ENCODE data around the gene EXOC2.

The EXOC2 gene

DNA sequence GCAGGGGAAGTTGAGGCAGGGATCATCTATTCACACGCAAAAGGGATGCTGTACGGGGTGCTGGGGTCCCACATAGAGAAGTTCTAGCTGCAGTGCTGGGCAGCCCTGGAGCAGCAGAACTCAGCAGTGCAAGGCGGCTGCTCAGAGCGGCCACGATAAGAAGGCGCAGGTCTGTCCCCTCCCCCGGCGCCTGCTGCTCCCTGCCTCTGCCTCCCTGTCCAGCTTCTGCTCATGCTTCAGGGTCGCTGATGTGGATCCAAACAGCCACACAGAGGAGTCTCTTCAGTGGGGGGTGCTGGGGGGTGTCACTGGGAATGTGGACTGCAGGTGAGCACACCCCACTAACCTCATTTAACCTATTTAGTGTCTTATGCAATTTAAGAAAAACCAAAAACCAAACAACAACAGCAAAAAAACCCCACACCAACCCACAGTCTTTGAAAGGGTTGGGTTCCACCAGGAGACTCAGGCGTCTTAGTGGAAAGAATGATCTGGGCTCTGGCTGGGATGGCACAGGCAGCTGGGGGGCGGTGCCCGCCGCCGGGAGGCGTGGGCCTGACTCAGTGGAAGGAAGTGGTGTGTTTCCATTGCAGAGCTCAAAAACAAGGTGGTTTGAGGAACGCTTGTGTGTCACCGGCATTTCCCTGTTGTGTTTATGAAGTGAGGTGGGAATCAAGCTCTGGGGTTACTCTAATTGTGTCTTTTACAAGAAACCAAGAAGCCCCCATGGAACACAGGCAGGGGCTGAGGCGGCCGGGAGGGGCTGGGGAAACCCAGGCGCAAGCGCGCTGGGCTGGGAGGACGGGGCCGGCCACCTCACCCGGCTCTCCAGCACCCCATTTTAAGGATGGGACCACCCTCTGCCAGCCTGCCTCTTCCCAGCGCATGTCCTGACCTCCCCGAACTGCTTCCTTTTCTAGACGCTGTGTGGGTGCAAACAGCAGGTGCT is 246.2 kb downstream of the EXOC2 start:
- peak; percentile 73 to 80 for DNase-seq (ENCODE audit: low read depth in 2 of 2)

DNA sequence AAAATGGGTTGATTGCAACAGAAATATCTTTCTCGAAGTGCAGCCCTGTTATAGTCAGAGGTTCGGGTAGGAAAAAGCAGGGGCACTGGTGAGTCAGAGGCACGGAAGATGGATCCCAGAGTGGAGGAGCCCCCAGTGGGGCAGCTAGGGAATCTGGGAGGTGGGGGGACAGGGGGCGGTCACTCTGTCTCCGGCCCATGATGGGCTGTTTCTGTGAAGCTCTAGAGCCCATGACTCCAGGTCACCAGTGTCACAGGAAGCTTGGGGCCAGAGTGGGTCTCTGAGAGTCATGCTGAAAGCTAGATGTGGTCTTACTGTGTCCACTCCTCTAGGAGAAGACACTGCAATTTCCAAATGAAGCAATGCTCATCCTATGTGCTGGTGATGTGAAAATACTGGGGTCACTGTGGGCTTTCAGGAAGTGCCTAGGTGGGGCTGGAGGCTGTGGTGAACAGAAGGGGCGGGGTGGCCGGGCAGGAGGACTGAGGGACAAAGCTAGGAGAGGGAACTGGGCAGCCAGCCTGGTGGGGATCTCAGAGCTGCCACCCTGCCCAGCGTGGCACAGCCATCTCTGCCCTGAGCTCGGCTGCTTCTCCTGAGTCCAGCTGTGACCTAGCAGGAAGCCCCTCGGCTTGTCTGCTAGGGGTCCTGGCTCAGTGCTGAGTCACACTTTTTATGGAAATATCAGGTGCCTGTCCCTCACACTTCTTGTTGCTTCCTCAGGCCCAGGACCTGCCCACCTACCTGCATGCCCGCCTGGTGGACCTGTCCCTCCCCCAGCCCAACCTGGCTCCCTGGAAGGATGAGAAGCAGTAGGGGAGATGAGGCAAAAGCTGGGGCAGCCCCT is 247.1 kb downstream of the EXOC2 start:
- no peak for DNase-seq (ENCODE audit: low read depth in 2 of 2)

- DNase-seq (ENCODE audit: low read depth in 2 of 2) = no peak
Measured at GRCh38 chr6:444653-445275, 248.2 kb downstream of the EXOC2 start.

DNA sequence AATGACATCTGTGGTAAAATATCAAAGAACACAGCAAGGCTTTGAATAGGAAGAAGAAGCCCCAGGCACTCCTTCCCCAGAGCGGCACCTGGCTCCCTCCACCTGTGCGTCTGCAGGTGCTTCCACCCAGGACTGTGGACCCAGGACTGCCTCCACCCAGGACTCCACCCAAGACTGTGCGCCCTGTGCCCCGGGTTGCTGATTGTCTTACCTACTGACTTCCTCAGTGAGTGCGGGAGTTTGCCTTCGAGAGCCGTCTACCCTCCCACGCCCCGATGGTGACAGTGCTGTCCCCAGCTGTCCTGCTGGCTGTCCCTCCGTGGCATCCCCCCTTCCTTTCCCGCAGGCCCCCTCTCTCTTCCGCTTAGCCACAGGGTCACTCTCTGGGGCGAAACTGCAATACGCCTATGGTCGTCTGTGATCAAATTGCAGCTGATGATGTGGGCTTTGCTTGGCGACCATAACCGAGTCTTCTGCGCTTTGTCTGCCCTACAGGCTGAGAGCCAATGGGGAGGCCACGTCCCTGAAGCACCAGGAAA is 249.2 kb downstream of the EXOC2 start:
- DNase-seq (ENCODE audit: low read depth in 2 of 2) = no peak

DNA sequence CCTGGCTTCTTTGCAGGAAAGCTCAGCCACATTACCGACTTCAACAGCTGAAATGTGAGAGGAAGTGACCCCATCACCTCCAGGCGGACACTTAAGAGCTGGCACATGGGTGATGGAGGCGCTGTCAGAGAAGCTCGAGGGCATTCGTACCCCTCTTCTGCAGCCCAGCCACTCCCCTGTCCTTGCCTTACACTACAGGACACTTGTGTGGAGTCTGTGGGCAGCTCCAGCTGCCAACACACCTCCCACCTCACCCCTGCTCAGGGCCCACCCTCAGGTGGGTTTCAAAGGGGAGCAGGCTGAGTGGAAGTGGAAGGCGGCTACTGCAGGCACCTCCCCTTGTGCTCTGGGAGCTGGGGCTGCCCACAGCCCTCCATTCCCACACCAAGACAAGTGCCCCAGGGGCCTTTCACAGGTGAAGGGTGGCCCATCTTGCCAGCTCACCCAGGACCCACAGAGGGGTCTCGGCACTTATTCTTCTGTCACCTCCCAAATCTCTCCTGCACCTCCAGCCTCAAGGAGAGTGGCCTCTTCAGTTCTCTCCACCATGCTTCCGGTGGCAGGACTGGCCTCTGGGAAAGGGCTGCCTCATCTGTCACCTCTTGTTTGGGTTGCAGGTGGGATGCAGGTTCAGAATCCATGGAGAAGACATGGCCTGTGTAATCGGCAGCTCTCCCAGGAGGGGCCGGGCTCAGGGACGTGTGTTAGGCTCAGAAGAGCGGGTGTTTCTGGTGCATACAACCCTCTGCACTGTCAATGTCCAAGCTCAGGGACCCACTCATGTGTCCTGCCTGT is 251.6 kb downstream of the EXOC2 start:
- DNase-seq (ENCODE audit: low read depth in 2 of 2) = no peak

- no peak for DNase-seq (ENCODE audit: low read depth in 2 of 2)
Measured at GRCh38 chr6:439641-440167, 253.2 kb downstream of the EXOC2 start.

- DNase-seq (ENCODE audit: low read depth in 2 of 2) = no peak
Measured at GRCh38 chr6:438634-439170, 254.2 kb downstream of the EXOC2 start.

GRCh38 chr6:437037-437392 is 255.9 kb downstream of the EXOC2 start:
- DNase-seq (ENCODE audit: low read depth in 2 of 2) = no peak

GRCh38 chr6:436308-437036 is 256.5 kb downstream of the EXOC2 start:
- DNase-seq (ENCODE audit: low read depth in 2 of 2) = no peak

GRCh38 chr6:435441-436307 is 257.3 kb downstream of the EXOC2 start:
- no peak for DNase-seq (ENCODE audit: low read depth in 2 of 2)
